K562 (cell line): ENCODE measurements around the gene AKT1S1. TPM values are rescaled to one million over a fixed set of nuclear protein-coding genes. Genes with fewer than 3 reads are reported as not detected.

Source experiments
- ATAC-seq: fragments of 200-7000 bp; cut with Tn5 transposase; 3 replicates; pipeline ENCODE4 v1.9.1; 2020; ENCODE audit warnings: moderate library complexity
- BruUV-seq: library from RNA; stranded (reverse); fragments of 400-500 nt; replicated peaks from 2 replicates; lab custom pipeline; 2021; lab: Mats Ljungman, UMichigan
- CTCF ChIA-PET: fragments of 300-600 bp; formaldehyde crosslinking; extraction: SDS; loops from one replicate; lab custom pipeline; 2021; ENCODE audit warnings: low intra/inter-chr PET ratio; lab: Yijun Ruan, JAX
- POLR2A ChIA-PET: fragments of 300-600, 350-650 bp; sonication (Branson Sonifier 250); formaldehyde crosslinking; extraction: SDS; loops from one replicate; lab custom pipeline; 2021; ENCODE audit warnings: antibody characterized with exemption, inconsistent platforms; lab: Yijun Ruan, JAX
- DNase-seq, 4 experiments: peaks; one replicate each; pipeline versions ENCODE4 v3.0.0 to v3.0.0-alpha.2; 2011 to 2018; ENCODE audit warnings: low spot score in 3 of 4, mixed read lengths in 3 of 4; ENCODE audit errors: extremely low read depth in 1 of 4
- FAIRE-seq: peaks from 2 replicates; lab custom pipeline; 2011; peaks lifted over from hg19 to GRCh38; lab: Jason Lieb, UNC
- H2AFZ ChIP-seq: 2 replicates; pipeline ENCODE4 v1.6.0; 2011; ENCODE audit warnings: low read depth, low read length, control low read depth, inconsistent platforms
- H3K27ac ChIP-seq: fragments of 200-600 bp; 3 replicates; pipeline ENCODE4 v1.8.0; 2011; ENCODE audit warnings: low read depth, mild to moderate bottlenecking, control low read depth, inconsistent platforms, low read length, moderate library complexity, mixed read lengths; ENCODE audit errors: extremely low read depth
- H3K27me3 ChIP-seq, 2 experiments: fragments of 300-600 bp in 1 of 2; 2 replicates in 1 of 2; 3 replicates in 1 of 2; pipeline versions ENCODE4 v1.6.0 to v1.8.0; 2011; ENCODE audit warnings: inconsistent platforms in 2 of 2, low read length in 2 of 2, mild to moderate bottlenecking in 1 of 2, mixed read lengths in 1 of 2, moderate library complexity in 1 of 2; ENCODE audit not compliant: control insufficient read depth in 2 of 2, insufficient read depth in 2 of 2
- H3K36me3 ChIP-seq: fragments of 300-600 bp; 3 replicates; pipeline ENCODE4 v1.8.0; 2011; ENCODE audit warnings: mild to moderate bottlenecking, low read length, inconsistent platforms; ENCODE audit not compliant: control insufficient read depth, insufficient read depth
- H3K4me1 ChIP-seq, 2 experiments: fragments of 200-600 bp in 1 of 2; replicated peaks in 1 of 2; 2 replicates in 1 of 2; 3 replicates in 1 of 2; pipeline versions ENCODE4 v1.5.1 to v1.8.0; 2011; ENCODE audit warnings: inconsistent platforms in 2 of 2, low read length in 2 of 2, mild to moderate bottlenecking in 1 of 2, mixed read lengths in 1 of 2, moderate library complexity in 1 of 2; ENCODE audit not compliant: control insufficient read depth in 2 of 2, insufficient read depth in 2 of 2
- H3K4me2 ChIP-seq: 2 replicates; pipeline ENCODE4 v1.6.1; 2011; ENCODE audit warnings: low read length, control low read depth, inconsistent platforms, mixed read lengths; ENCODE audit not compliant: insufficient read depth
- H3K4me3 ChIP-seq: fragments of 200-600 bp; sonication (generic), shearing (Covaris generic); 2 replicates; pipeline ENCODE4 v1.5.1; 2016; ENCODE audit warnings: control low read depth, inconsistent platforms
- H3K79me2 ChIP-seq: fragments of 200-600 bp; 3 replicates; pipeline ENCODE4 v1.8.0; 2011; ENCODE audit warnings: low read length, inconsistent platforms; ENCODE audit not compliant: control insufficient read depth, insufficient read depth
- H3K9ac ChIP-seq, 2 experiments: 2 replicates each; pipeline versions ENCODE4 v1.6.0 to v1.6.1; 2011; ENCODE audit warnings: low read depth in 2 of 2, low read length in 2 of 2, control low read depth in 1 of 2, inconsistent platforms in 1 of 2, mild to moderate bottlenecking in 1 of 2, mixed read lengths in 1 of 2; ENCODE audit not compliant: insufficient read depth in 1 of 2
- H3K9me1 ChIP-seq: one replicate; pipeline ENCODE4 v1.6.0; 2011; ENCODE audit warnings: inconsistent platforms, mild to moderate bottlenecking, low read length, moderate library complexity; ENCODE audit not compliant: control insufficient read depth, insufficient read depth
- H3K9me3 ChIP-seq: replicated peaks from 2 replicates; pipeline ENCODE4 v1.5.1; 2011; ENCODE audit warnings: low read depth, low read length, inconsistent platforms; ENCODE audit not compliant: control insufficient read depth, insufficient read depth
- H4K20me1 ChIP-seq: replicated peaks from 2 replicates; pipeline ENCODE4 v1.6.1; 2011; ENCODE audit warnings: low read length, inconsistent platforms, mixed read lengths; ENCODE audit not compliant: control insufficient read depth, insufficient read depth
- BCOR ChIP-seq: fragments of 450-650 bp; IDR thresholded peaks from 2 replicates; pipeline ENCODE4 v1.6.1; 2016
- POLR2A ChIP-seq: fragments of 450-650 bp; conservative IDR thresholded peaks from 2 replicates; pipeline ENCODE4 v1.6.1; 2016
- POLR2G ChIP-seq: fragments of 200-400 bp; formaldehyde crosslinking; IDR thresholded peaks from 2 replicates; pipeline ENCODE4 v1.6.1; 2017; ENCODE audit warnings: low read depth, mild to moderate bottlenecking, antibody characterized with exemption, low read length, moderate library complexity
- SUPT5H ChIP-seq: fragments of 450-650 bp; IDR thresholded peaks from 2 replicates; pipeline ENCODE4 v1.6.1; 2016
- ZFX ChIP-seq: sonication (generic); formaldehyde crosslinking; IDR thresholded peaks from 2 replicates; pipeline ENCODE4 v1.8.0; 2022; ENCODE audit warnings: mild to moderate bottlenecking, missing genetic modification reagents, moderate library complexity
- WGBS: fragments of 100-300 bp; shearing (Covaris generic); methylation state at CpG from one replicate; pipeline ENCODE4 v1.1.6; 2016; ENCODE audit warnings: low coverage, mixed read lengths; ENCODE audit not compliant: insufficient coverage; ENCODE audit errors: missing lambda C conversion rate; 5-methylcytosine and 5-hydroxymethylcytosine counted together
- in situ Hi-C: fragments of 300-500 bp; cut with MboI; formaldehyde crosslinking; loops from 4 replicates; pipeline ENCODE4 v1.15.0; 2018; ENCODE audit warnings: inconsistent platforms, mixed read lengths
- intact Hi-C: fragments of 100-400 bp; cut with micrococcal nuclease; formaldehyde crosslinking; loops from 2 replicates; pipeline ENCODE4 v1.14.2; 2022
- polyA plus RNA-seq, 8 experiments: library from polyadenylated mRNA; depleted of rRNA in 4 of 8; stranded (reverse) in 5 of 8; unstranded in 3 of 8; fragments of >200 nt; fragmentation: Nextera tagmentation in 2 of 8; fragmentation: Illumina TruSeq in 1 of 8; extraction: Ambion mirVana in 2 of 8; extraction: Trizol in 1 of 8; gene quantifications; 2 replicates each; pipeline versions ENCODE4 v1.2.1 to v1.2.3, GENCODE V29; 2011 to 2014; ENCODE audit warnings: inconsistent platforms in 1 of 8, missing spikeins in 1 of 8
- total RNA-seq, 7 experiments: library from RNA; depleted of rRNA in 6 of 7; stranded (reverse); fragments of >200 nt in 6 of 7; fragmentation: Illumina TruSeq in 2 of 7; extraction: Trizol in 2 of 7; gene quantifications; 2 replicates each; pipeline versions ENCODE4 v1.2.1 to v1.2.3, GENCODE V29; 2011 to 2021; ENCODE audit warnings: low replicate concordance in 1 of 7

Gene AKT1S1
- total and polyA plus RNA-seq, 9 of the 15 experiments (the other 6 are each of a cell fraction or from before 2014, with no cell fraction given), result 1.2 to 50.3 (median 17.1) TPM

DNA sequence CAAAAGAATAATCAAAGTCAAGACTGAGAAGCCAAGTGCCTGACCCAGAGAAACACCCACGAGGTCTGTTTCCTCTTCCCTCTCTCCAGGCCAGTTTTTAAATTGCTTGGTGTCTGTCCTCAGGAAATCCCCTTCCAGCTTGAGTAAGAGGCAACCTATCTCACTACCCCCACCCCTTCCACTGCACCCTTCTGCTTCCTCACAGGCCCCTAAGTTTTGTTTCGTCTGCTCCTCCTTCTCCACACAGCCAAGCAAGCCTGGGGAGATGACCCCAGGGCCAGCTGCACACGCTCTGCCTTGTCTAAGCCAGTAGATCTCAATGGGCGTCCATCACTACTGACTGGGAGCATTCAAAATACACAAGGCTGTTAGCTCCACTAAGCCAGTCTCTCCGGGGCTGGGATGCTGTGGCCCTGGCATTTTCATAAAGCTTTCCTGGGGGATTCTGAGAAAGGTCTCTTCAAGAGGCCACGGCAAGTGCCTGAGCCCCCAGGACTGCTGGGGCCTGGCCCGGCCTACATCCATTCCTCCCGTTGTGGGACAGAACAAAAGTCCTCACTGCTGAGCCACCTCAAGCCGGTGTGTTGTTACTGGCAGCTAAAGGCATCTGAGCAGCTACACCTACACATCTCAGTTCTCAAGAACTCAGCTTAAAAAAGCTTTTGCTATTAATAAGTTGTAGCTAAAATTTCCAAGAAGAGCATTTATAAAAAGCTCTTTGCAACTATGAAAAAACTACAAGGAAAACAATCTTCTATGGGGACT, 34.4 kb upstream of the AKT1S1 start:
- BruUV-seq, result no TSS peak
- ATAC-seq, result no peak
- Histone ChIP-seq H3K9me3 (no peaks in the 10 kb centered on the region), H3K4me3 (no peak overlapping the region), H3K9me1 (no peaks in the 10 kb centered on the region), H3K79me2 (peaks cover 56% of the 10 kb centered on the region), H4K20me1 (peaks cover 44% of the 10 kb centered on the region), H3K27me3 (no peaks in the 10 kb centered on the region), H3K9ac (peak overlapping the region in 1 of 2 experiments; percentile 42; a peak in 1 of 4 replicates), H3K4me2 (no peak overlapping the region), H3K4me1 (peaks cover 0 to 23% of the 10 kb centered on the region in 2 experiments; a peak in 2 of 5 replicates), H3K36me3 (peaks cover 94% of the 10 kb centered on the region; the same call in 2 of the 3 replicates), H2AFZ (no peak overlapping the region)
- no peak for DNase-seq
- ChIA-PET POLR2A (interaction anchor here (0.5 to 13.2 kb wide), 7 partner anchors 9 to 417 kb away, joined by 3 to 105 read pairs (median 5); partner anchors contain the start of genes ATF5 and NUP62), CTCF (no interaction called here)
- WGBS, result 86% methylated on average over 7 of the region's 9 CpGs
- intact Hi-C loops (no loop called here), in situ Hi-C loops (no loop called here)
- FAIRE-seq, result no peak
- TF ChIP-seq POLR2A (peak; percentile 46; the same call in 1 of the 2 replicates), ZFX (CRISPR knock-in tag) (no peak), BCOR (no peak), POLR2G (peak; percentile 23; the same call in 1 of the 2 replicates), SUPT5H (peak; percentile 52; the same call in 1 of the 2 replicates)
- TF ChIP-seq, all 486 proteins: peak for 3
- H3K27ac ChIP-seq, result no peak overlapping the region
